ENCODE data around the gene OCLN.
"Not testable (repeated sequence)": the region's sequence is repeated elsewhere in the genome, so short reads cannot be mapped to it uniquely, and the experiment has no call there.

- TF ChIP-seq CTCF, POLR2A (IDR thresholded peaks at IDR 0.05): not testable (repeated sequence)
Observed at GRCh38 chr5:69566172-69566571, 73.6 kb downstream of the OCLN start.
